Gastrocnemius medialis (tissue), 4 donors: ENCODE data around the gene IKZF4. TPM values are rescaled to one million over a fixed set of nuclear protein-coding genes. Genes with fewer than 3 reads are reported as not detected.

Source experiments
- ATAC-seq, 2 donors: fragments of 150-250 bp; one replicate each; pipeline ENCODE4 v1.9.1; 2016
- DNase-seq, 2 donors: peaks; one replicate each; pipeline ENCODE4 v3.0.0-alpha.2; 2019
- H3K27ac ChIP-seq, 4 donors: fragments of 200-600 bp; sonication (generic); 1 replicate in 1 of 4; 2 replicates in 3 of 4; pipeline ENCODE4 v1.5.1; 2016 to 2018; ENCODE audit warnings: mild to moderate bottlenecking in 2 of 4, moderate library complexity in 1 of 4
- H3K27me3 ChIP-seq, 3 donors: fragments of 200-600 bp; sonication (generic) in 2 of 3; 1 replicate in 1 of 3; 2 replicates in 2 of 3; pipeline versions ENCODE4 v1.5.1 to v1.6.0; 2016 to 2019; ENCODE audit warnings: mild to moderate bottlenecking in 1 of 3, moderate library complexity in 1 of 3
- H3K36me3 ChIP-seq, 2 donors: fragments of 200-600 bp; sonication (generic) in 1 of 2; one replicate each; pipeline ENCODE4 v1.5.1; 2017 to 2018
- H3K4me1 ChIP-seq, 2 donors: fragments of 200-600 bp; sonication (generic) in 1 of 2; one replicate each; pipeline ENCODE4 v1.5.1; 2016 to 2017; ENCODE audit warnings: mild to moderate bottlenecking in 2 of 2
- H3K4me3 ChIP-seq, 4 donors: fragments of 200-600 bp; sonication (generic) in 3 of 4; 1 replicate in 1 of 4; 2 replicates in 3 of 4; pipeline ENCODE4 v1.5.1; 2016 to 2019; ENCODE audit warnings: mild to moderate bottlenecking in 2 of 4
- H3K9me3 ChIP-seq, 3 donors: fragments of 200-600 bp; sonication (generic) in 2 of 3; 1 replicate in 1 of 3; 2 replicates in 2 of 3; pipeline ENCODE4 v1.5.1; 2016 to 2019
- CTCF ChIP-seq, 5 experiments: fragments of 450-650 bp in 3 of 5; fragments of 200-600 bp in 2 of 5; sonication (generic) in 2 of 5; IDR thresholded peaks in 4 of 5; conservative IDR thresholded peaks in 1 of 5; 1 replicate in 4 of 5; 2 replicates in 1 of 5; pipeline ENCODE4 v1.5.1; 2016 to 2019; ENCODE audit warnings: antibody characterized with exemption in 5 of 5, mild to moderate bottlenecking in 3 of 5, moderate library complexity in 3 of 5
- POLR2A ChIP-seq, 2 donors: fragments of 450-650 bp; IDR thresholded peaks; one replicate each; pipeline ENCODE4 v1.6.1; 2017; ENCODE audit warnings: antibody characterized with exemption in 2 of 2, mild to moderate bottlenecking in 2 of 2, moderate library complexity in 2 of 2
- in situ Hi-C, 4 donors: fragments of 200-750 bp; cut with MboI; loops; one replicate each; pipeline versions ENCODE4 v1.15.0 to v1.8.0; 2017; ENCODE audit warnings: low sequenced_read_pairs in 4 of 4
- intact Hi-C: fragments of 100-400 bp; cut with DNase I; formaldehyde crosslinking; loops from one replicate; pipeline ENCODE4 v1.15.1; 2023; ENCODE audit warnings: low total_unique reads
- total RNA-seq, 4 donors: library from RNA; depleted of rRNA; stranded (reverse); fragments of >200 nt; gene quantifications; one replicate each; pipeline versions ENCODE4 v1.1.0 to v1.2.3, GENCODE V29; 2016

Gene IKZF4
- total RNA-seq, result 1 to 10 TPM; 4.0 to 6.3 (median 5.6) TPM

- in situ Hi-C loops, result no loop called here
- H3K4me3 ChIP-seq, result no peak within 1 kb of the TSS
- intact Hi-C loops, result no loop called here
- H3K4me1 ChIP-seq, result no peaks in the 10 kb centered on the region
- H3K9me3 ChIP-seq, result no peaks in the 10 kb centered on the region
- TF ChIP-seq CTCF (IDR thresholded peaks at IDR 0.05 in 4 of 5, conservative IDR thresholded peaks at IDR 0.05 in 1 of 5), result no peak
- TF ChIP-seq POLR2A (IDR thresholded peaks at IDR 0.05), result no peak
- H3K27ac ChIP-seq, result no peak within 1 kb of the TSS
- H3K27me3 ChIP-seq, result no peaks in the 10 kb centered on the region
- peaks cover 0 to 7% of the 10 kb centered on the region in 2 donors for H3K36me3 ChIP-seq
- no peak for ATAC-seq
- DNase-seq, result no peak
Observed at GRCh38 chr12:56020423-56021184, at the start of gene IKZF4. Gene IKZF4, plus strand, starts transcription at chr12:56021043. Its CDS starts 451 bp downstream, at chr12:56021494.

GRCh38 chr12:55972042-55972441 lies 48.8 kb upstream of the IKZF4 start:
- no peaks in the 10 kb centered on the region for H3K27me3 ChIP-seq
- H3K27ac ChIP-seq, result peak overlapping the region; percentile 93 to 97 (median 94)
- in situ Hi-C loops (no loop called here), intact Hi-C loops (loop anchor here (5.0 kb wide), 1 partner anchor 155 kb away; the partner anchor contains the start of genes ORMDL2 and SARNP)
- TF ChIP-seq POLR2A (IDR thresholded peaks at IDR 0.05) (no peak), CTCF (IDR thresholded peaks at IDR 0.05 in 4 of 5, conservative IDR thresholded peaks at IDR 0.05 in 1 of 5) (no peak)
- no peaks in the 10 kb centered on the region for H3K9me3 ChIP-seq
- DNase-seq (no peak), ATAC-seq (no peak)
- H3K36me3 ChIP-seq, result peaks cover 0 to 12% of the 10 kb centered on the region in 2 donors
- H3K4me3 ChIP-seq, result no peak overlapping the region
- H3K4me1 ChIP-seq, result peaks cover 31 to 39% of the 10 kb centered on the region in 2 donors

- Histone ChIP-seq H3K4me3 (peak overlapping the region; percentile 68 to 99 (median 75)), H3K27ac (peak overlapping the region; percentile 93 to 97 (median 94)), H3K27me3 (no peaks in the 10 kb centered on the region), H3K4me1 (peaks cover 28 to 39% of the 10 kb centered on the region in 2 donors), H3K36me3 (peaks cover 0 to 12% of the 10 kb centered on the region in 2 donors), H3K9me3 (no peaks in the 10 kb centered on the region)
- in situ Hi-C loops (no loop called here), intact Hi-C loops (loop anchor here (5.0 kb wide), 1 partner anchor 155 kb away; the partner anchor contains the start of genes ORMDL2 and SARNP)
- no peak for TF ChIP-seq CTCF (IDR thresholded peaks at IDR 0.05 in 4 of 5, conservative IDR thresholded peaks at IDR 0.05 in 1 of 5)
- TF ChIP-seq POLR2A (IDR thresholded peaks at IDR 0.05), result no peak
- ATAC-seq, result no peak
- no peak for DNase-seq
Observed at GRCh38 chr12:55972456-55972855, 48.4 kb upstream of the IKZF4 start.

- no peaks in the 10 kb centered on the region for H3K9me3 ChIP-seq
- no peak for DNase-seq
- H3K27me3 ChIP-seq, result no peaks in the 10 kb centered on the region
- H3K4me1 ChIP-seq, result peaks cover 28 to 36% of the 10 kb centered on the region in 2 donors
- peak overlapping the region; percentile 68 to 99 (median 75) for H3K4me3 ChIP-seq
- in situ Hi-C loops (no loop called here), intact Hi-C loops (loop anchor here (1.0 to 5.0 kb wide), 2 partner anchors 46 to 156 kb away; partner anchors contain the start of genes ORMDL2, PYM1 and SARNP)
- no peak for ATAC-seq
- H3K27ac ChIP-seq, result peak overlapping the region; percentile 93 to 97 (median 94)
- peaks cover 0 to 12% of the 10 kb centered on the region in 2 donors for H3K36me3 ChIP-seq
- TF ChIP-seq POLR2A (IDR thresholded peaks at IDR 0.05) (peak; percentile 18 to 51), CTCF (IDR thresholded peaks at IDR 0.05 in 4 of 5, conservative IDR thresholded peaks at IDR 0.05 in 1 of 5) (no peak)
Observed at GRCh38 chr12:55972911-55973598, 47.8 kb upstream of the IKZF4 start.
